GM12878 (cell line): ENCODE data around the gene CALN1. TPM values are rescaled to one million over a fixed set of nuclear protein-coding genes. Genes with fewer than 3 reads are reported as not detected.

ENCODE experiments used
- ATAC-seq: fragments of 200-7000 bp; cut with Tn5 transposase; 3 replicates; pipeline ENCODE4 v1.9.1; 2020; ENCODE audit warnings: mild to moderate bottlenecking, moderate library complexity
- BruUV-seq: library from RNA; stranded (reverse); fragments of 400-500 nt; replicated peaks from 2 replicates; lab custom pipeline; 2021; lab: Mats Ljungman, UMichigan
- CTCF ChIA-PET: fragments of 300-600 bp; sonication (Branson Sonifier 250); formaldehyde crosslinking; extraction: SDS; loops from one replicate; lab custom pipeline; 2021; ENCODE audit warnings: inconsistent platforms; lab: Yijun Ruan, JAX
- POLR2A ChIA-PET: fragments of 350-600 bp; formaldehyde crosslinking; extraction: SDS; loops from one replicate; lab custom pipeline; 2021; ENCODE audit warnings: inconsistent platforms; lab: Charles Lee
- RAD21 ChIA-PET: fragments of 300-600 bp; sonication (Branson Sonifier 250); formaldehyde crosslinking; loops from one replicate; lab custom pipeline; 2023; ENCODE audit warnings: antibody characterized with exemption; ENCODE audit not compliant: unreplicated experiment; lab: Charles Lee
- SMC1A ChIA-PET: fragments of 300-600 bp; sonication (Branson Sonifier 250); formaldehyde crosslinking; loops from one replicate; lab custom pipeline; 2023; ENCODE audit not compliant: unreplicated experiment, uncharacterized antibody; lab: Charles Lee
- DNase-seq: peaks from one replicate; pipeline ENCODE4 v3.0.0-alpha.2; 2011; ENCODE audit warnings: low read depth, low spot score
- FAIRE-seq: peaks from 3 replicates; lab custom pipeline; 2011; peaks lifted over from hg19 to GRCh38; lab: Jason Lieb, UNC
- H2AFZ ChIP-seq: 2 replicates; pipeline ENCODE4 v1.6.0; 2011; ENCODE audit warnings: low read depth, low read length, control low read depth; ENCODE audit not compliant: control insufficient read depth
- H3K27ac ChIP-seq: 2 replicates; pipeline ENCODE4 v1.5.1; 2011; ENCODE audit warnings: control low read depth; ENCODE audit not compliant: control insufficient read depth, insufficient read depth
- H3K27me3 ChIP-seq, 2 experiments: replicated peaks in 1 of 2; 2 replicates each; pipeline versions ENCODE4 v1.6.0 to v1.6.1; 2011; ENCODE audit warnings: low read length in 1 of 2; ENCODE audit not compliant: control insufficient read depth in 2 of 2, insufficient read depth in 2 of 2
- H3K36me3 ChIP-seq, 2 experiments: 2 replicates each; pipeline ENCODE4 v1.5.1; 2011; ENCODE audit warnings: low read length in 1 of 2; ENCODE audit not compliant: control insufficient read depth in 2 of 2, insufficient read depth in 2 of 2
- H3K4me1 ChIP-seq: 2 replicates; pipeline ENCODE4 v1.6.1; 2011; ENCODE audit warnings: mild to moderate bottlenecking, low read length, moderate library complexity, mixed read lengths; ENCODE audit not compliant: control insufficient read depth, insufficient read depth
- H3K4me2 ChIP-seq: 2 replicates; pipeline ENCODE4 v1.6.0; 2011; ENCODE audit warnings: control low read depth; ENCODE audit not compliant: control insufficient read depth, insufficient read depth
- H3K4me3 ChIP-seq: fragments of 200-600 bp; sonication (generic); 2 replicates; pipeline ENCODE4 v1.5.1; 2016
- H3K79me2 ChIP-seq: 2 replicates; pipeline ENCODE4 v1.6.0; 2011; ENCODE audit warnings: low read length; ENCODE audit not compliant: control insufficient read depth, insufficient read depth
- H3K9ac ChIP-seq: 2 replicates; pipeline ENCODE4 v1.8.0; 2011; ENCODE audit warnings: low read length, control low read depth, mixed read lengths; ENCODE audit not compliant: control insufficient read depth, insufficient read depth
- H3K9me3 ChIP-seq: replicated peaks from 3 replicates; pipeline ENCODE4 v1.5.1; 2011; ENCODE audit warnings: mild to moderate bottlenecking, low read length; ENCODE audit not compliant: control insufficient read depth, insufficient read depth
- H4K20me1 ChIP-seq: 2 replicates; pipeline ENCODE4 v1.6.0; 2011; ENCODE audit not compliant: control insufficient read depth, insufficient read depth
- ASH2L ChIP-seq: fragments of 300-600, 200-600 bp; sonication (generic); IDR thresholded peaks from 2 replicates; pipeline ENCODE4 v1.6.1; 2017; ENCODE audit warnings: low read depth, mild to moderate bottlenecking, borderline replicate concordance
- CBFB ChIP-seq: IDR thresholded peaks from 2 replicates; pipeline ENCODE4 v1.6.1; 2016; ENCODE audit warnings: antibody characterized with exemption, low read depth
- CHD4 ChIP-seq: fragments of 200-600 bp; sonication (generic); IDR thresholded peaks from 2 replicates; pipeline ENCODE4 v1.6.1; 2016; ENCODE audit warnings: mild to moderate bottlenecking
- FOS ChIP-seq: IDR thresholded peaks from 3 replicates; pipeline ENCODE4 v1.6.1; 2011; ENCODE audit warnings: borderline replicate concordance; ENCODE audit not compliant: insufficient read length; ENCODE audit errors: extremely low read depth
- MXI1 ChIP-seq: fragments of 150-350 bp; IDR thresholded peaks from 2 replicates; pipeline ENCODE4 v1.6.1; 2011; ENCODE audit warnings: low read depth, mild to moderate bottlenecking, inconsistent platforms, low read length, improper control_type of control experiment
- NR2F1 ChIP-seq: fragments of 450-650 bp; conservative IDR thresholded peaks from 2 replicates; pipeline ENCODE4 v1.6.1; 2017; ENCODE audit warnings: mild to moderate bottlenecking
- PAX8 ChIP-seq: fragments of 450-650 bp; IDR thresholded peaks from 2 replicates; pipeline ENCODE4 v1.6.1; 2017; ENCODE audit warnings: mild to moderate bottlenecking, moderate library complexity
- SIN3A ChIP-seq: IDR thresholded peaks from 2 replicates; pipeline ENCODE4 v1.6.1; 2012; ENCODE audit warnings: low read depth, low read length, improper control_type of control experiment
- SMC3 ChIP-seq: IDR thresholded peaks from 2 replicates; pipeline ENCODE4 v1.6.1; 2011; ENCODE audit warnings: low read length, improper control_type of control experiment, borderline replicate concordance
- SP1 ChIP-seq: IDR thresholded peaks from one replicate; pipeline ENCODE4 v1.6.1; 2011; ENCODE audit warnings: low read depth, low read length
- in situ Hi-C: fragments of 300-500 bp; cut with MboI; formaldehyde crosslinking; loops from 9 replicates; pipeline ENCODE4 v1.14.3; 2018; ENCODE audit warnings: mixed read lengths
- intact Hi-C: fragments of 100-400 bp; cut with micrococcal nuclease; formaldehyde crosslinking; loops from one replicate; pipeline ENCODE4 v1.14.2; 2022; ENCODE audit not compliant: unreplicated experiment
- polyA plus RNA-seq, 11 experiments: library from polyadenylated mRNA; depleted of rRNA in 4 of 11; unstranded in 6 of 11; stranded (reverse) in 5 of 11; fragments of >200 nt; fragmentation: Nextera tagmentation in 4 of 11; fragmentation: Illumina TruSeq in 1 of 11; extraction: Ambion mirVana in 4 of 11; extraction: Trizol in 1 of 11; gene quantifications; 1 replicate in 1 of 11; 2 replicates in 10 of 11; pipeline versions ENCODE4 v1.2.1 to v1.2.3, GENCODE V29; 2011 to 2016; ENCODE audit warnings: inconsistent platforms in 2 of 11, missing spikeins in 2 of 11, low read depth in 1 of 11
- total RNA-seq, 4 experiments: library from RNA; depleted of rRNA in 3 of 4; stranded (reverse); fragments of >200 nt in 3 of 4; fragmentation: Illumina TruSeq in 1 of 4; extraction: Trizol in 1 of 4; gene quantifications; 2 replicates each; pipeline versions ENCODE4 v1.2.1 to v1.2.3, GENCODE V29; 2013 to 2021
- TF ChIP-seq, protein P1 (sequence below): fragments of 450-650 bp; conservative IDR thresholded peaks from 2 replicates; pipeline ENCODE4 v1.6.1; 2017; ENCODE audit warnings: mild to moderate bottlenecking, moderate library complexity
- TF ChIP-seq, protein P2 (sequence below): IDR thresholded peaks from 2 replicates; pipeline ENCODE4 v1.6.1; 2011; ENCODE audit warnings: low read depth, low read length, improper control_type of control experiment, borderline replicate concordance
- TF ChIP-seq, protein P3 (sequence below): fragments of 450-650 bp; formaldehyde crosslinking; IDR thresholded peaks from 2 replicates; pipeline ENCODE4 v1.4.0; 2022; ENCODE audit warnings: mild to moderate bottlenecking, moderate library complexity

Gene CALN1
- total and polyA plus RNA-seq, 10 of the 15 experiments (the other 5 are each of a cell fraction or from before 2014, with no cell fraction given): 0.48 to 15.3 (median 1.6) TPM

DNA sequence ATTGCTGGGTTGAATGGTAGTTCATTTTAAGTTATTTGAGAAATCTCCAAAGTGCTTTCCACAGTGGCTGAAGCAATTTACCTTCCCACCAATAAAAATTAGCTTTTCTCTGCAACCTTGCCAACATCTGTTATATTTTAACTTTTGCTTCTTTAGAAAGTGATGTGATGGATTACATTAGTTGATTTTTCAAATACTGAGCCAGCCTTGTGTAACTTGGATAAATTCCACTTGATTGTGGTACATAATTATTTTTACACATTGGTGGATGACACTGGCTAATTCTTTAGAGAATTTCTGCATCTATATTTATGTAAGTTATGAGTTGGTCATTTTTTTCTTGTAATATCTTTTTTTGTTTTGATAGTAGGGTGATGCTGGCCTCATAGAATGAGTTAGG is 646.1 kb downstream of the CALN1 start:
- Histone ChIP-seq H3K27ac (no peak overlapping the region), H3K4me1 (no peaks in the 10 kb centered on the region), H2AFZ (no peak overlapping the region), H3K27me3 (no peaks in the 10 kb centered on the region), H3K9ac (no peak overlapping the region), H3K4me3 (no peak overlapping the region), H3K9me3 (no peaks in the 10 kb centered on the region; the same call in 2 of the 3 replicates), H3K79me2 (no peaks in the 10 kb centered on the region), H4K20me1 (no peaks in the 10 kb centered on the region), H3K36me3 (no peaks in the 10 kb centered on the region), H3K4me2 (no peak overlapping the region)
- in situ Hi-C loops (no loop called here), intact Hi-C loops (no loop called here)
- ChIA-PET SMC1A (no interaction called here), RAD21 (no interaction called here), POLR2A (no interaction called here), CTCF (no interaction called here)
- no peak for ATAC-seq
- TF ChIP-seq SIN3A (no peak), SP1 (no peak), SMC3 (no peak), CBFB (no peak), CHD4 (no peak), MXI1 (no peak), PAX8 (no peak), ASH2L (no peak), NR2F1 (no peak), FOS (no peak)
- TF ChIP-seq, protein P1, sequence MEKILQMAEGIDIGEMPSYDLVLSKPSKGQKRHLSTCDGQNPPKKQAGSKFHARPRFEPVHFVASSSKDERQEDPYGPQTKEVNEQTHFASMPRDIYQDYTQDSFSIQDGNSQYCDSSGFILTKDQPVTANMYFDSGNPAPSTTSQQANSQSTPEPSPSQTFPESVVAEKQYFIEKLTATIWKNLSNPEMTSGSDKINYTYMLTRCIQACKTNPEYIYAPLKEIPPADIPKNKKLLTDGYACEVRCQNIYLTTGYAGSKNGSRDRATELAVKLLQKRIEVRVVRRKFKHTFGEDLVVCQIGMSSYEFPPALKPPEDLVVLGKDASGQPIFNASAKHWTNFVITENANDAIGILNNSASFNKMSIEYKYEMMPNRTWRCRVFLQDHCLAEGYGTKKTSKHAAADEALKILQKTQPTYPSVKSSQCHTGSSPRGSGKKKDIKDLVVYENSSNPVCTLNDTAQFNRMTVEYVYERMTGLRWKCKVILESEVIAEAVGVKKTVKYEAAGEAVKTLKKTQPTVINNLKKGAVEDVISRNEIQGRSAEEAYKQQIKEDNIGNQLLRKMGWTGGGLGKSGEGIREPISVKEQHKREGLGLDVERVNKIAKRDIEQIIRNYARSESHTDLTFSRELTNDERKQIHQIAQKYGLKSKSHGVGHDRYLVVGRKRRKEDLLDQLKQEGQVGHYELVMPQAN: no peak
- TF ChIP-seq, protein P2, sequence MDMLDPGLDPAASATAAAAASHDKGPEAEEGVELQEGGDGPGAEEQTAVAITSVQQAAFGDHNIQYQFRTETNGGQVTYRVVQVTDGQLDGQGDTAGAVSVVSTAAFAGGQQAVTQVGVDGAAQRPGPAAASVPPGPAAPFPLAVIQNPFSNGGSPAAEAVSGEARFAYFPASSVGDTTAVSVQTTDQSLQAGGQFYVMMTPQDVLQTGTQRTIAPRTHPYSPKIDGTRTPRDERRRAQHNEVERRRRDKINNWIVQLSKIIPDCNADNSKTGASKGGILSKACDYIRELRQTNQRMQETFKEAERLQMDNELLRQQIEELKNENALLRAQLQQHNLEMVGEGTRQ: no peak
- TF ChIP-seq, protein P3, sequence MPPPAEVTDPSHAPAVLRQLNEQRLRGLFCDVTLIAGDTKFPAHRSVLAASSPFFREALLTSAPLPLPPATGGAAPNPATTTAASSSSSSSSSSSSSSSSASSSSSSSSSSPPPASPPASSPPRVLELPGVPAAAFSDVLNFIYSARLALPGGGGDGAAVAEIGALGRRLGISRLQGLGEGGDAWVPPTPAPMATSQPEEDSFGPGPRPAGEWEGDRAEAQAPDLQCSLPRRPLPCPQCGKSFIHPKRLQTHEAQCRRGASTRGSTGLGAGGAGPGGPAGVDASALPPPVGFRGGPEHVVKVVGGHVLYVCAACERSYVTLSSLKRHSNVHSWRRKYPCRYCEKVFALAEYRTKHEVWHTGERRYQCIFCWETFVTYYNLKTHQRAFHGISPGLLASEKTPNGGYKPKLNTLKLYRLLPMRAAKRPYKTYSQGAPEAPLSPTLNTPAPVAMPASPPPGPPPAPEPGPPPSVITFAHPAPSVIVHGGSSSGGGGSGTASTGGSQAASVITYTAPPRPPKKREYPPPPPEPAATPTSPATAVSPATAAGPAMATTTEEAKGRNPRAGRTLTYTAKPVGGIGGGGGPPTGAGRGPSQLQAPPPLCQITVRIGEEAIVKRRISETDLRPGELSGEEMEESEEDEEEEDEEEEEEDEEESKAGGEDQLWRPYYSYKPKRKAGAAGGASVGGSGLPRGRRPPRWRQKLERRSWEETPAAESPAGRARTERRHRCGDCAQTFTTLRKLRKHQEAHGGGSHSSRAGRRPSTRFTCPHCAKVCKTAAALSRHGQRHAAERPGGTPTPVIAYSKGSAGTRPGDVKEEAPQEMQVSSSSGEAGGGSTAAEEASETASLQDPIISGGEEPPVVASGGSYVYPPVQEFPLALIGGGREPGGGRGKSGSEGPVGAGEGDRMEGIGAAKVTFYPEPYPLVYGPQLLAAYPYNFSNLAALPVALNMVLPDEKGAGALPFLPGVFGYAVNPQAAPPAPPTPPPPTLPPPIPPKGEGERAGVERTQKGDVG: no peak
- BruUV-seq: no TSS peak
- FAIRE-seq: no peak
- DNase-seq: no peak
